Endothelial cell of umbilical vein (primary cell): ENCODE measurements around the gene TGM1. TPM values are rescaled to one million over a fixed set of nuclear protein-coding genes. Genes with fewer than 3 reads are reported as not detected.

Experiments
- BruUV-seq: library from RNA; stranded (reverse); fragments of 400-500 nt; replicated peaks from 2 replicates; lab custom pipeline; 2021; lab: Mats Ljungman, UMichigan
- CTCF ChIA-PET: fragments of 300-600, 350-600 bp; sonication (Branson Sonifier 250); formaldehyde crosslinking; loops from one replicate; lab custom pipeline; 2021; ENCODE audit warnings: antibody characterized with exemption, inconsistent platforms; lab: Charles Lee
- POLR2A ChIA-PET: fragments of 300-600, 350-600 bp; sonication (Branson Sonifier 250); formaldehyde crosslinking; loops from one replicate; lab custom pipeline; 2021; ENCODE audit warnings: antibody characterized with exemption, inconsistent platforms; lab: Charles Lee
- DNase-seq: peaks from one replicate; pipeline ENCODE4 v3.0.0-alpha.2; 2011; ENCODE audit warnings: low read depth, low spot score
- FAIRE-seq: peaks from 2 replicates; lab custom pipeline; 2011; peaks lifted over from hg19 to GRCh38; lab: Jason Lieb, UNC
- H2AFZ ChIP-seq: 2 replicates; pipeline ENCODE4 v1.6.0; 2012; ENCODE audit warnings: low read depth, low read length, control low read depth, inconsistent platforms
- H3K27ac ChIP-seq: 2 replicates; pipeline ENCODE4 v1.5.1; 2011; ENCODE audit warnings: low read depth, mild to moderate bottlenecking, control low read depth, low read length, moderate library complexity; ENCODE audit not compliant: insufficient read depth
- H3K27me3 ChIP-seq, 2 experiments: 2 replicates each; pipeline versions ENCODE4 v1.6.0 to v1.6.1; 2011; ENCODE audit warnings: low read length in 2 of 2, mixed read lengths in 1 of 2; ENCODE audit not compliant: control insufficient read depth in 2 of 2, insufficient read depth in 2 of 2
- H3K36me3 ChIP-seq, 2 experiments: 2 replicates in 1 of 2; 3 replicates in 1 of 2; pipeline ENCODE4 v1.5.1; 2011; ENCODE audit warnings: low read length in 2 of 2, mild to moderate bottlenecking in 1 of 2, moderate library complexity in 1 of 2; ENCODE audit not compliant: control insufficient read depth in 2 of 2, insufficient read depth in 2 of 2; ENCODE audit errors: extremely low read depth in 1 of 2
- H3K4me1 ChIP-seq: 3 replicates; pipeline ENCODE4 v1.5.1; 2011; ENCODE audit warnings: mild to moderate bottlenecking, low read length; ENCODE audit not compliant: control insufficient read depth, insufficient read depth; ENCODE audit errors: extremely low read depth
- H3K4me2 ChIP-seq: 2 replicates; pipeline ENCODE4 v1.6.1; 2011; ENCODE audit warnings: low read length, control low read depth, mixed read lengths; ENCODE audit not compliant: insufficient read depth
- H3K4me3 ChIP-seq, 3 experiments: fragments of 200-600 bp in 1 of 3; sonication (generic), shearing (Covaris generic) in 1 of 3; replicated peaks in 1 of 3; 2 replicates each; pipeline ENCODE4 v1.5.1; 2011 to 2016; ENCODE audit warnings: control low read depth in 3 of 3, low read length in 3 of 3, mild to moderate bottlenecking in 2 of 3, inconsistent platforms in 1 of 3, low read depth in 1 of 3, moderate library complexity in 1 of 3; ENCODE audit not compliant: insufficient read depth in 1 of 3
- H3K79me2 ChIP-seq: 2 replicates; pipeline ENCODE4 v1.6.0; 2012; ENCODE audit warnings: low read length, inconsistent platforms; ENCODE audit not compliant: control insufficient read depth, insufficient read depth
- H3K9ac ChIP-seq: replicated peaks from 2 replicates; pipeline ENCODE3; 2011; ENCODE audit warnings: low read length, control low read depth; ENCODE audit not compliant: insufficient read depth; ENCODE audit errors: extremely low read depth
- H3K9me1 ChIP-seq: replicated peaks from 3 replicates; pipeline ENCODE4 v1.6.0; 2011; ENCODE audit warnings: mild to moderate bottlenecking, low read length; ENCODE audit not compliant: control insufficient read depth, insufficient read depth; ENCODE audit errors: extremely low read depth
- H3K9me3 ChIP-seq: replicated peaks from 2 replicates; pipeline ENCODE4 v1.5.1; 2012; ENCODE audit warnings: low read length, inconsistent platforms; ENCODE audit not compliant: control insufficient read depth, insufficient read depth
- H4K20me1 ChIP-seq: replicated peaks from 2 replicates; pipeline ENCODE3; 2011; ENCODE audit warnings: mild to moderate bottlenecking, low read length; ENCODE audit not compliant: control insufficient read depth, insufficient read depth; ENCODE audit errors: extremely low read depth
- EZH2 ChIP-seq: IDR thresholded peaks from 2 replicates; pipeline ENCODE4 v1.6.1; 2012; ENCODE audit warnings: borderline replicate concordance, low read depth, mild to moderate bottlenecking, moderate library complexity, low read length, inconsistent platforms; ENCODE audit not compliant: severe bottlenecking
- FOS ChIP-seq: IDR thresholded peaks from 2 replicates; pipeline ENCODE4 v1.6.1; 2011; ENCODE audit warnings: mild to moderate bottlenecking, low read length, moderate library complexity, borderline replicate concordance; ENCODE audit not compliant: insufficient read depth
- GATA2 ChIP-seq: IDR thresholded peaks from 2 replicates; pipeline ENCODE4 v1.7.0; 2011; ENCODE audit warnings: low read depth, mild to moderate bottlenecking, moderate library complexity, mixed read lengths, low read length; ENCODE audit not compliant: insufficient read length, insufficient read depth
- JUN ChIP-seq: IDR thresholded peaks from 2 replicates; pipeline ENCODE4 v1.6.1; 2011; ENCODE audit warnings: borderline replicate concordance, low read depth; ENCODE audit not compliant: insufficient read length, insufficient read depth
- MYC ChIP-seq: IDR thresholded peaks from one replicate; pipeline ENCODE4 v1.6.1; 2011; ENCODE audit warnings: mild to moderate bottlenecking, low read depth, low read length
- POLR2A ChIP-seq: IDR thresholded peaks from 2 replicates; pipeline ENCODE4 v1.6.1; 2012; ENCODE audit warnings: low read depth, mild to moderate bottlenecking, control low read depth, low read length
- POLR2AphosphoS5 ChIP-seq: IDR thresholded peaks from 2 replicates; pipeline ENCODE4 v1.6.1; 2012; ENCODE audit warnings: low read depth, mild to moderate bottlenecking, control low read depth, low read length, moderate library complexity; ENCODE audit not compliant: insufficient read depth
- dilution Hi-C: fragments of 300-500 bp; cut with MboI; formaldehyde crosslinking; loops from one replicate; pipeline ENCODE4 v1.15.0; 2019; ENCODE audit warnings: low sequenced_read_pairs; ENCODE audit not compliant: extremely low pct_ligation_motif_present
- intact Hi-C: fragments of 100-400 bp; cut with micrococcal nuclease; formaldehyde crosslinking; loops from one replicate; pipeline ENCODE4 v1.10.0; 2022
- polyA plus RNA-seq, 4 experiments: library from polyadenylated mRNA; depleted of rRNA in 3 of 4; stranded (reverse) in 3 of 4; unstranded in 1 of 4; fragments of >200 nt; gene quantifications; 2 replicates each; pipeline versions ENCODE4 v1.2.1 to v1.2.3, GENCODE V29; 2011 to 2012; ENCODE audit warnings: missing spikeins in 1 of 4
- total RNA-seq: library from RNA; stranded (reverse); gene quantifications from 2 replicates; pipeline ENCODE4 v1.2.3, GENCODE V29; 2021
- TF ChIP-seq, protein P1 (sequence below), 2 donors: IDR thresholded peaks; 1 replicate in 1 of 2; 2 replicates in 1 of 2; pipeline ENCODE4 v1.5.1; 2011; ENCODE audit warnings: low read length in 2 of 2, mild to moderate bottlenecking in 2 of 2, moderate library complexity in 2 of 2, control low read depth in 1 of 2, inconsistent platforms in 1 of 2, low read depth in 1 of 2; ENCODE audit not compliant: insufficient read depth in 1 of 2; ENCODE audit errors: extremely low read depth in 1 of 2
- TF ChIP-seq, protein P2 (sequence below): IDR thresholded peaks from 2 replicates; pipeline ENCODE4 v1.6.1; 2011; ENCODE audit not compliant: insufficient read depth, insufficient read length

TGM1 gene
- total and polyA plus RNA-seq, 2 donors (not counting 3 experiments of a cell fraction or from before 2014, with no cell fraction given), result 1.0 to 3.4 TPM

DNA sequence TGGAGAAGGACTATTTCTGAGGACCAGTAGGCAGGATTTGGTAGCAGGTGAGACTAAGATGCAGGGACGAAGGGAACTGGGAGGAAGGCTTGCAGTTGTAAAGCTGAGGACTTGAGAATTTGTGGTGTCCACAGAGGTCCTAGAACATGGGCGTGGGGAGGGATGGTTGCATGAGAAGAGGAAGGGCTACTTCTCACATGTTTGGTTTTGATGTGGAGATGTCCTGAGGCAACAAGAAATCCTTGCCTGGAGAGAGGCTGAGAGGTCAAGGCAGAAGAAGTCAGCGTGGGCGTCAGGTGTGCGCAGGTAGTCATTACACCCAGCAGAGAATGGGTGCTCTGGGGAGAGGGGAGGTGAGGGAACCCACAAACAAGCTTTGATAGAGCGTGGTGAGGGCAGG lies 14.1 kb upstream of the TGM1 start:
- POLR2A ChIA-PET, result no interaction called here

More for the DNA sequence above, 14.1 kb upstream of the TGM1 start:
- FAIRE-seq, result no peak
- no peaks in the 10 kb centered on the region for H3K4me1 ChIP-seq
- no peaks in the 10 kb centered on the region for H3K36me3 ChIP-seq
- BruUV-seq, result no TSS peak
- dilution Hi-C loops (no loop called here), intact Hi-C loops (no loop called here)
- H3K9me3 ChIP-seq, result no peaks in the 10 kb centered on the region
- no peak for DNase-seq
- CTCF ChIA-PET, result interaction anchor here (0.9 to 1.0 kb wide), 2 partner anchors 20 to 31 kb away, joined by 3 to 4 read pairs; partner anchors contain the start of gene CIDEB
- H3K9ac ChIP-seq, result no peak overlapping the region
- no peaks in the 10 kb centered on the region for H3K9me1 ChIP-seq
- TF ChIP-seq POLR2AphosphoS5 (no peak), GATA2 (no peak), JUN (no peak), POLR2A (no peak), MYC (no peak), FOS (no peak), EZH2 (no peak)
- TF ChIP-seq, protein P1, sequence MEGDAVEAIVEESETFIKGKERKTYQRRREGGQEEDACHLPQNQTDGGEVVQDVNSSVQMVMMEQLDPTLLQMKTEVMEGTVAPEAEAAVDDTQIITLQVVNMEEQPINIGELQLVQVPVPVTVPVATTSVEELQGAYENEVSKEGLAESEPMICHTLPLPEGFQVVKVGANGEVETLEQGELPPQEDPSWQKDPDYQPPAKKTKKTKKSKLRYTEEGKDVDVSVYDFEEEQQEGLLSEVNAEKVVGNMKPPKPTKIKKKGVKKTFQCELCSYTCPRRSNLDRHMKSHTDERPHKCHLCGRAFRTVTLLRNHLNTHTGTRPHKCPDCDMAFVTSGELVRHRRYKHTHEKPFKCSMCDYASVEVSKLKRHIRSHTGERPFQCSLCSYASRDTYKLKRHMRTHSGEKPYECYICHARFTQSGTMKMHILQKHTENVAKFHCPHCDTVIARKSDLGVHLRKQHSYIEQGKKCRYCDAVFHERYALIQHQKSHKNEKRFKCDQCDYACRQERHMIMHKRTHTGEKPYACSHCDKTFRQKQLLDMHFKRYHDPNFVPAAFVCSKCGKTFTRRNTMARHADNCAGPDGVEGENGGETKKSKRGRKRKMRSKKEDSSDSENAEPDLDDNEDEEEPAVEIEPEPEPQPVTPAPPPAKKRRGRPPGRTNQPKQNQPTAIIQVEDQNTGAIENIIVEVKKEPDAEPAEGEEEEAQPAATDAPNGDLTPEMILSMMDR (IDR thresholded peaks at IDR 0.05; ENCODE audit: extremely low read depth in 1 of 2, insufficient read depth in 1 of 2, low read depth in 1 of 2, low read length in 2 of 2), result no peak
- TF ChIP-seq, protein P2, sequence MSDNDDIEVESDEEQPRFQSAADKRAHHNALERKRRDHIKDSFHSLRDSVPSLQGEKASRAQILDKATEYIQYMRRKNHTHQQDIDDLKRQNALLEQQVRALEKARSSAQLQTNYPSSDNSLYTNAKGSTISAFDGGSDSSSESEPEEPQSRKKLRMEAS, result no peak
- no peak overlapping the region for H3K4me2 ChIP-seq
- H3K4me3 ChIP-seq, result no peak overlapping the region
- H3K27ac ChIP-seq, result no peak overlapping the region
- H2AFZ ChIP-seq, result no peak overlapping the region
- no peaks in the 10 kb centered on the region for H3K79me2 ChIP-seq
- H4K20me1 ChIP-seq, result no peaks in the 10 kb centered on the region
- H3K27me3 ChIP-seq, result no peaks in the 10 kb centered on the region
